ENCODE data around the gene CCDC188. TPM values are rescaled to one million over a fixed set of nuclear protein-coding genes. Genes with fewer than 3 reads are reported as not detected.

Gene CCDC188
- total and polyA plus RNA-seq, 4 donors, result not detected

GRCh38 chr22:20166703-20167102 lies 15.8 kb upstream of the CCDC188 start:
- DNase-seq (ENCODE audit: low spot score), result no peak
- H3K9ac ChIP-seq (ENCODE audit: low read depth in 1 of 2, low read length in 2 of 2), result no peak overlapping the region
- TF ChIP-seq FOXA1 (IDR thresholded peaks at IDR 0.05) (no peak), YY1 (IDR thresholded peaks at IDR 0.05) (no peak), HNF4G (IDR thresholded peaks at IDR 0.05) (no peak), NR2F2 (IDR thresholded peaks at IDR 0.05) (no peak)
- H3K4me1 ChIP-seq (ENCODE audit: control insufficient read depth in 4 of 4, insufficient read depth in 4 of 4, low read length in 3 of 4), result peaks cover 0 to 14% (median 7%) of the 10 kb centered on the region in 4 donors
- no peak overlapping the region for H3K4me3 ChIP-seq (ENCODE audit: low read depth in 1 of 3, low read length in 3 of 3)
- 92% methylated on average over 9 of the region's 9 CpGs for WGBS
- H3K36me3 ChIP-seq (ENCODE audit: control insufficient read depth in 4 of 4, insufficient read depth in 3 of 4, low read depth in 1 of 4, low read length in 3 of 4), result no peaks in the 10 kb centered on the region
- no peaks in the 10 kb centered on the region for H3K9me3 ChIP-seq (ENCODE audit: control insufficient read depth in 4 of 4, low read length in 3 of 4)
- H3K27me3 ChIP-seq (ENCODE audit: control insufficient read depth in 4 of 4, insufficient read depth in 4 of 4, low read length in 3 of 4), result no peaks in the 10 kb centered on the region
- H3K27ac ChIP-seq (ENCODE audit: low read depth in 1 of 2, low read length in 2 of 2), result no peak overlapping the region

DNA sequence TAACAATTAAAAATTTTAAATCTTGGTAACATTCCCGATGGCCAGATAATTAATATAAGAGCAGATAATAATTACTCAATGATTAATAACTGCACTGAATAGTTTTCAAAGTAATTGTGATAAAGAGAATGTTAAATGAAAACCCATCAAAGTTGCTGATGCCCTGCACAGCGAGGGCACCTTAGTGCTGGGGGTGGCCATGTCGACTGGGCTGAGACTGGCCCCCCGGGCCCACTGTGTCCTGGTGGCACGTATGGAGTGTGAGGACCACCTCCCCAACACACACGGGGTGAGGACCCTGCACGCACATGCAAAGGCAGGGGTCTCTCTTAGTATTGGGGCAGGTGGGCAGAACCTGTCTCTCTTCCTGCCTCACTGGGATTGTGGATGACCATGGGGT lies 15.1 kb upstream of the CCDC188 start:
- H3K9ac ChIP-seq (ENCODE audit: low read depth in 1 of 2, low read length in 2 of 2), result no peak overlapping the region
- H3K4me3 ChIP-seq (ENCODE audit: low read depth in 1 of 3, low read length in 3 of 3), result no peak overlapping the region
- peaks cover 0 to 6% (median 2%) of the 10 kb centered on the region in 4 donors for H3K4me1 ChIP-seq (ENCODE audit: control insufficient read depth in 4 of 4, insufficient read depth in 4 of 4, low read length in 3 of 4)
- no peaks in the 10 kb centered on the region for H3K36me3 ChIP-seq (ENCODE audit: control insufficient read depth in 4 of 4, insufficient read depth in 3 of 4, low read depth in 1 of 4, low read length in 3 of 4)
- H3K27ac ChIP-seq (ENCODE audit: low read depth in 1 of 2, low read length in 2 of 2), result no peak overlapping the region
- H3K9me3 ChIP-seq (ENCODE audit: control insufficient read depth in 4 of 4, low read length in 3 of 4), result no peaks in the 10 kb centered on the region
- DNase-seq (ENCODE audit: low spot score), result no peak
- H3K27me3 ChIP-seq (ENCODE audit: control insufficient read depth in 4 of 4, insufficient read depth in 4 of 4, low read length in 3 of 4), result no peaks in the 10 kb centered on the region
- WGBS, result 86% methylated on average over 7 of the region's 7 CpGs
- TF ChIP-seq YY1 (IDR thresholded peaks at IDR 0.05) (no peak), RXRA (IDR thresholded peaks at IDR 0.05) (no peak), GABPA (IDR thresholded peaks at IDR 0.05 in 1 of 2, conservative IDR thresholded peaks at IDR 0.05 in 1 of 2) (no peak), TAF1 (conservative IDR thresholded peaks at IDR 0.05) (no peak), EGR1 (IDR thresholded peaks at IDR 0.05; ENCODE audit: low read depth in 2 of 2) (no peak), HNF4A (conservative IDR thresholded peaks at IDR 0.05) (no peak), NR2F2 (IDR thresholded peaks at IDR 0.05) (no peak), SP1 (IDR thresholded peaks at IDR 0.05) (no peak), FOXA1 (IDR thresholded peaks at IDR 0.05) (no peak), JUND (IDR thresholded peaks at IDR 0.05) (no peak)
- TF ChIP-seq, protein P1, sequence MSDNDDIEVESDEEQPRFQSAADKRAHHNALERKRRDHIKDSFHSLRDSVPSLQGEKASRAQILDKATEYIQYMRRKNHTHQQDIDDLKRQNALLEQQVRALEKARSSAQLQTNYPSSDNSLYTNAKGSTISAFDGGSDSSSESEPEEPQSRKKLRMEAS (IDR thresholded peaks at IDR 0.05), result no peak
- TF ChIP-seq, protein P2, sequence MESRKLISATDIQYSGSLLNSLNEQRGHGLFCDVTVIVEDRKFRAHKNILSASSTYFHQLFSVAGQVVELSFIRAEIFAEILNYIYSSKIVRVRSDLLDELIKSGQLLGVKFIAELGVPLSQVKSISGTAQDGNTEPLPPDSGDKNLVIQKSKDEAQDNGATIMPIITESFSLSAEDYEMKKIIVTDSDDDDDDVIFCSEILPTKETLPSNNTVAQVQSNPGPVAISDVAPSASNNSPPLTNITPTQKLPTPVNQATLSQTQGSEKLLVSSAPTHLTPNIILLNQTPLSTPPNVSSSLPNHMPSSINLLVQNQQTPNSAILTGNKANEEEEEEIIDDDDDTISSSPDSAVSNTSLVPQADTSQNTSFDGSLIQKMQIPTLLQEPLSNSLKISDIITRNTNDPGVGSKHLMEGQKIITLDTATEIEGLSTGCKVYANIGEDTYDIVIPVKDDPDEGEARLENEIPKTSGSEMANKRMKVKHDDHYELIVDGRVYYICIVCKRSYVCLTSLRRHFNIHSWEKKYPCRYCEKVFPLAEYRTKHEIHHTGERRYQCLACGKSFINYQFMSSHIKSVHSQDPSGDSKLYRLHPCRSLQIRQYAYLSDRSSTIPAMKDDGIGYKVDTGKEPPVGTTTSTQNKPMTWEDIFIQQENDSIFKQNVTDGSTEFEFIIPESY (IDR thresholded peaks at IDR 0.05), result no peak
- TF ChIP-seq, protein P3, sequence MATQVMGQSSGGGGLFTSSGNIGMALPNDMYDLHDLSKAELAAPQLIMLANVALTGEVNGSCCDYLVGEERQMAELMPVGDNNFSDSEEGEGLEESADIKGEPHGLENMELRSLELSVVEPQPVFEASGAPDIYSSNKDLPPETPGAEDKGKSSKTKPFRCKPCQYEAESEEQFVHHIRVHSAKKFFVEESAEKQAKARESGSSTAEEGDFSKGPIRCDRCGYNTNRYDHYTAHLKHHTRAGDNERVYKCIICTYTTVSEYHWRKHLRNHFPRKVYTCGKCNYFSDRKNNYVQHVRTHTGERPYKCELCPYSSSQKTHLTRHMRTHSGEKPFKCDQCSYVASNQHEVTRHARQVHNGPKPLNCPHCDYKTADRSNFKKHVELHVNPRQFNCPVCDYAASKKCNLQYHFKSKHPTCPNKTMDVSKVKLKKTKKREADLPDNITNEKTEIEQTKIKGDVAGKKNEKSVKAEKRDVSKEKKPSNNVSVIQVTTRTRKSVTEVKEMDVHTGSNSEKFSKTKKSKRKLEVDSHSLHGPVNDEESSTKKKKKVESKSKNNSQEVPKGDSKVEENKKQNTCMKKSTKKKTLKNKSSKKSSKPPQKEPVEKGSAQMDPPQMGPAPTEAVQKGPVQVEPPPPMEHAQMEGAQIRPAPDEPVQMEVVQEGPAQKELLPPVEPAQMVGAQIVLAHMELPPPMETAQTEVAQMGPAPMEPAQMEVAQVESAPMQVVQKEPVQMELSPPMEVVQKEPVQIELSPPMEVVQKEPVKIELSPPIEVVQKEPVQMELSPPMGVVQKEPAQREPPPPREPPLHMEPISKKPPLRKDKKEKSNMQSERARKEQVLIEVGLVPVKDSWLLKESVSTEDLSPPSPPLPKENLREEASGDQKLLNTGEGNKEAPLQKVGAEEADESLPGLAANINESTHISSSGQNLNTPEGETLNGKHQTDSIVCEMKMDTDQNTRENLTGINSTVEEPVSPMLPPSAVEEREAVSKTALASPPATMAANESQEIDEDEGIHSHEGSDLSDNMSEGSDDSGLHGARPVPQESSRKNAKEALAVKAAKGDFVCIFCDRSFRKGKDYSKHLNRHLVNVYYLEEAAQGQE (IDR thresholded peaks at IDR 0.05), result no peak
- TF ChIP-seq, protein P4, sequence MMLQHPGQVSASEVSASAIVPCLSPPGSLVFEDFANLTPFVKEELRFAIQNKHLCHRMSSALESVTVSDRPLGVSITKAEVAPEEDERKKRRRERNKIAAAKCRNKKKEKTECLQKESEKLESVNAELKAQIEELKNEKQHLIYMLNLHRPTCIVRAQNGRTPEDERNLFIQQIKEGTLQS (IDR thresholded peaks at IDR 0.05), result no peak

Measured in liver (tissue), 9 donors.